GM12864 (cell line): ENCODE measurements around the gene UNC5C.

Source experiments
- DNase-seq: peaks from one replicate; pipeline ENCODE4 v3.0.0-alpha.2; 2011; ENCODE audit warnings: low read depth
- H3K4me3 ChIP-seq: 2 replicates; pipeline ENCODE4 v1.5.1; 2011; ENCODE audit warnings: mild to moderate bottlenecking, low read depth, low read length, control low read depth
- TF ChIP-seq, protein P1 (sequence below): IDR thresholded peaks from 2 replicates; pipeline ENCODE4 v1.5.1; 2011; ENCODE audit warnings: low read depth, mild to moderate bottlenecking, moderate library complexity, low read length, control low read depth, inconsistent platforms; ENCODE audit errors: missing control alignments

Gene UNC5C

DNA sequence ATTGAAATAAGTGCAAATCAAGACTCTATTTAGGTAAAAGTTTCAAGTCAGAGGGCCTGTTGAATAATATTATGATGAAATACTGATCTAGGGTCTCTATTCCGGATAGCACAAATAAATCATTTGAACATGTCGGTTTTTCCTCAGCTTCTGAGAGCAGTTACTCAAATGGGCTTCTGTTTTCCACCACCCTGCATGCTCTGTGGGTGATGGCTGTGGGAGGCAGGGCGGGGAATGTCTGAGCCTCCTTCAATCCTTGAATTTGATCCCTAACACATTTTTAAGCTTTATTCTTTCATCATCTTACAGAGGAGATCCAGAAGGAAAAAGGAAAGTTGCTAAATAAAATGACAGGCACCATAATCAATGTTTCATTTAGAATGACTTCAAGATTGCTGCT lies 8.5 kb downstream of the UNC5C start:
- TF ChIP-seq, protein P1, sequence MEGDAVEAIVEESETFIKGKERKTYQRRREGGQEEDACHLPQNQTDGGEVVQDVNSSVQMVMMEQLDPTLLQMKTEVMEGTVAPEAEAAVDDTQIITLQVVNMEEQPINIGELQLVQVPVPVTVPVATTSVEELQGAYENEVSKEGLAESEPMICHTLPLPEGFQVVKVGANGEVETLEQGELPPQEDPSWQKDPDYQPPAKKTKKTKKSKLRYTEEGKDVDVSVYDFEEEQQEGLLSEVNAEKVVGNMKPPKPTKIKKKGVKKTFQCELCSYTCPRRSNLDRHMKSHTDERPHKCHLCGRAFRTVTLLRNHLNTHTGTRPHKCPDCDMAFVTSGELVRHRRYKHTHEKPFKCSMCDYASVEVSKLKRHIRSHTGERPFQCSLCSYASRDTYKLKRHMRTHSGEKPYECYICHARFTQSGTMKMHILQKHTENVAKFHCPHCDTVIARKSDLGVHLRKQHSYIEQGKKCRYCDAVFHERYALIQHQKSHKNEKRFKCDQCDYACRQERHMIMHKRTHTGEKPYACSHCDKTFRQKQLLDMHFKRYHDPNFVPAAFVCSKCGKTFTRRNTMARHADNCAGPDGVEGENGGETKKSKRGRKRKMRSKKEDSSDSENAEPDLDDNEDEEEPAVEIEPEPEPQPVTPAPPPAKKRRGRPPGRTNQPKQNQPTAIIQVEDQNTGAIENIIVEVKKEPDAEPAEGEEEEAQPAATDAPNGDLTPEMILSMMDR, result no peak
- DNase-seq, result no peak
- no peak overlapping the region for H3K4me3 ChIP-seq

DNA sequence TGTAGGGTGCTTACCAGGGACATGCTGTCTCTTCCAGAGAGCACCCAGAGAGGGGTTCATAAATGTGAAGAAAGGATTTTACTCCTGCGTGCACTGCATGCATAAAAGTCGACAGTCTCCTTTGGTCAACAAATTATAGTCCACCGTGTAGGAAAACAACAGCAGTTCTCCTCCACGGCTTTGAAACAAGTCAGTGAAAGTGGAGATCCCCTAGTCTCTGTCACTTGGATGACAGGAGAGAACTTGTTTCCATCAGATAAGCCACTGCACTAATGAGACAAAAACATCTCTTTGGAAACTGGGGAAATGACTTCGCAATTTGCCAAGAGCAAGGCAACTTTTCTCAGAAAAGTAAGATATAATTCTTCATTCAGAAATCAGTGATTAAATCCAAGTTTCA lies 9.7 kb downstream of the UNC5C start:
- no peak overlapping the region for H3K4me3 ChIP-seq
- DNase-seq, result no peak
- TF ChIP-seq, protein P1, result no peak

DNA sequence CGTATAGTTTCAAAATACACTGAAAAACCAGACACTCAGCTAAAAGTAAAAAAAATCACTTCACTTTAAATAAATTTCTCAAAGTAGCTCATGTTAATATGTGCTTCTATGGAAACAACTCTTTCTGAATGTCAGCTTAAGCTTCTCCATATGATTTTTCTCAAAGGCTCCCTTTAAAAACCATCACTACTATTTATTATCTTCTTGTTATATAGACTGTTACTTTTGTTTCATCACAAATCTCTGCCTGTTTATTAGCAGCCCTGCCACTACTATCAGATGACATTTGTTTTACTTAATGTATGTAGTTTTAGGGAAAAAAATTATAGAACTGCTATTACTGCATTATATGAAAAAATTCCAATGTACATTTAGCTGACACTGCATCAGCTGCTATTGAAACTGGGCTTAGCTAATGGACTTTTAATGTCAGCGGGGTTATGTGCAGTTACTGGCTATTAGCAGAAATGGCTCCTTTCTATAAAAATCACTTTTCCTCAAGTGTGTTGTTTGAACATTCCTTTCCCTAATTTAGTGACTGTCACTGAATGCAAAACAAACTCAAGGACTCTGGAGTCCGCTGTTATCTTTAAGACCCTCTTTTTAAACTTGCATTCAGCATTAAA lies 10.8 kb downstream of the UNC5C start:
- TF ChIP-seq, protein P1, result no peak
- no peak overlapping the region for H3K4me3 ChIP-seq
- DNase-seq, result no peak

DNA sequence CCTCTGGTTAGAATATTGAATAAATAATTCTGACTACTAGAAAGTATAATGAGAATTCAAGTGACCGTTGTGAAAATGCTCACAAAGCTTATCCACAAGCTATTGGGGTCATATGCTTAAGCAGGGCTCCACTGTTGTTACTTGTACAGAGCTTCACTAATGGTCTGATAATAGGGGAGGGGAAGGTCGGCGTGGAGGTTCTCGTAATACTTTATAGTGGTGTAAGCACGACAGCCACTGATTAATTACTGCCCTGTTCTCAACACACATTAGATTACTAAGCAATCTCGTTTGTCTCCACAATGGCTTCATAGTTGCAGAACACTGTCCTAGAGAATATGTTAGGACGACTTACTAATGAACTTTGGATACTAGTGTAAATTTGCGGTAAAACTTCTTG lies 11.6 kb downstream of the UNC5C start:
- TF ChIP-seq, protein P1, result no peak
- no peak overlapping the region for H3K4me3 ChIP-seq
- DNase-seq, result no peak

DNA sequence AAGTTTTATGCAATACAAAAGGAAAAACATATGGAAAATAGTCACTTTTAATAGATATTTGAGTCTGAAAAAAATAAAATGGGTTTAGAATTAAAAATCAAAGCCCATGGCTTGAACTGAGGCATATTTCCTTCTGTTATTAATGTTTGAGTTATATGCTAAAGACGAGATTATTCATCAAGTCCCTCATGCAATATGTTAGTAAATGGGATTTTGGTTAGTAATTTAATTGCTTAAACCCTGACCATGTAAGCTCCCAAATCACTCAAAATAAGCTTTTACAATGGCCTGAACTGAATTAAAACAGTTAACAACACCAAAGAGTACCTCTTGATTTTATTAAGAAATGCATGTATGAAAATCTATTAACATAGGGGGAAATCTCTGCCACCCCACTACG lies 12.1 kb downstream of the UNC5C start:
- TF ChIP-seq, protein P1, result no peak
- no peak overlapping the region for H3K4me3 ChIP-seq
- DNase-seq, result no peak

DNA sequence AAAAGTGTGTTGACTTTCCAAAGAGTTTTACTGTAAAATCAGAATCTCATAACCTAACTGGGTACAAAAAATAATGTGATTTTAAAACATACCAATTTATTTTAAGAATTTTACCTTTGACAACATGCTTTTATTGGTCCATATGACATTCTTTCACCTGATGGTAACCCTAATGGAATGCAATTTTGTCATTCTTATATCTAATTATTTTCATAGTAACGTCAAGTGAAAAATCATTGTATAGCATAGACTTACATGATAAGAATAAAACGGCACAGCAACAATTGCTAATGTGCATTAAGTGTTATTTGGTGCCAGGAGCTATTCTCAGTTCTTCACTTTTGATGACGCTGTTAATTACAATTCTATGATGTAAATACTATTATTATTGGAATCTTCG lies 13.6 kb downstream of the UNC5C start:
- no peak for DNase-seq
- TF ChIP-seq, protein P1, result no peak
- no peak overlapping the region for H3K4me3 ChIP-seq

DNA sequence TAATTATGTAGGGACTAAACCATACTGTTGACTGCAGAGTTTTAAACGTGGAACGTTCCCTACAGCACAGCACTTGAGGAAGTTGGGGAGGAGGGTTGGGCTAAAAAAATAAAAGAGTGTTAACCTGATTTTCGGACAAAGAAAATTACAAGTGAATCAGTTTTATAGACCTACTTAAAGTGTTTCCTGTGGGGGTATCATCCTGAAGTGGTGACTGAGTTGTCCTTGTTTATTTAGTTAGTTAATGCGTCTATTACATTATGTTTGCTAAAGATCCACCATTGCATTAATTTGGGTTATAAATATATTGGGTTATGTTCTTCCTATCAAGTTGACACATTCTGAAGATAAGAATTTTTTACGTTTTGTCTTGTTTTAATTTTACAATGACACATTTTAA lies 14.7 kb downstream of the UNC5C start:
- TF ChIP-seq, protein P1, result no peak
- no peak for DNase-seq
- no peak overlapping the region for H3K4me3 ChIP-seq
